ENCODE data around the gene GATB. TPM values are rescaled to one million over a fixed set of nuclear protein-coding genes. Genes with fewer than 3 reads are reported as not detected.

Gene GATB
- total and polyA plus RNA-seq, 2 donors (not counting 1 experiment from before 2014, with no cell fraction given), result 11.6 to 19.2 TPM

DNA sequence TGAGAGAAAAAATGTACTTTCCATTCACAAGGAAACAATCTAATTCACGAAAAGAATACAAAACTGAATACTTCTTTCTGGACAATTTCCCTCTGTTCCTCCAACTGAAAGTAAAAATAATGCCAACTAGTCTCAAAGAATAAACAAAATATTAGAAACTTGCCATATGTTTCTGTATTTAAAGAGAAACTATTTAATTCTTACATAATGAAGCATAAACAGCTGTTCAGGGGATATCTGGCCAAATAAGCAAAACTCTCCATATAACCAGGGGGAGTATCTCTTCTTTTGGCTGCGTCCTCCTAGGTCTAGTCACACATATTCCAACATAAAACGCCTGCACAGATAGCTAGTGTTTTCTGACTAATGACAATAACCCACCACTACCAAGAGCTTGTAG lies 805 bp downstream of the GATB start:
- peak overlapping the region; percentile 99 for H2AFZ ChIP-seq (ENCODE audit: insufficient read depth, low read depth, low read length, poor library complexity, severe bottlenecking)
- Mint-ChIP-seq H3K9me3 (ENCODE audit: insufficient read depth) (no peaks in the 10 kb centered on the region), H3K4me1 (peaks cover 17% of the 10 kb centered on the region), H3K4me3 (peak overlapping the region; percentile 98), H3K27ac (no peak overlapping the region), H3K27me3 (peaks cover 5% of the 10 kb centered on the region)
- H3K4me3 ChIP-seq (ENCODE audit: control extremely low read depth in 1 of 5, extremely low read depth in 1 of 5, insufficient read depth in 1 of 5, low read depth in 2 of 5, low read length in 4 of 5), result peak overlapping the region; percentile 77 to 97 (median 83)
- no peaks in the 10 kb centered on the region for H3K79me2 ChIP-seq (ENCODE audit: control insufficient read depth, insufficient read depth, low read length)
- no peak for ATAC-seq (ENCODE audit: low read depth)
- POLR2A ChIA-PET, result no interaction called here
- H3K27ac ChIP-seq (ENCODE audit: low read length in 2 of 2), result no peak overlapping the region
- CTCF ChIA-PET, result interaction anchor here (1.5 kb wide), 1 partner anchor 661 kb away, joined by 5 read pairs; no protein-coding TSS in a partner anchor
- H3K9ac ChIP-seq (ENCODE audit: low read length), result peak overlapping the region; percentile 93
- intact Hi-C loops (cut with micrococcal nuclease), result no loop called here
- H3K4me2 ChIP-seq (replicated peaks; ENCODE audit: low read depth, low read length, poor library complexity, severe bottlenecking), result peak overlapping the region; percentile 86
- 17% methylated on average over 2 of the region's 3 CpGs for WGBS (ENCODE audit: insufficient coverage)
- H3K9me3 ChIP-seq (ENCODE audit: control extremely low read depth in 1 of 3, control insufficient read depth in 2 of 3, insufficient read depth in 1 of 3, low read length in 2 of 3), result no peaks in the 10 kb centered on the region
- no peaks in the 10 kb centered on the region for H4K20me1 ChIP-seq (ENCODE audit: control insufficient read depth, insufficient read depth, low read length, poor library complexity, severe bottlenecking)
- no peak for DNase-seq
- H3K27me3 ChIP-seq (replicated peaks in 1 of 4; ENCODE audit: control extremely low read depth in 1 of 4, control insufficient read depth in 3 of 4, insufficient read depth in 4 of 4, low read length in 3 of 4), result no peaks in the 10 kb centered on the region
- H3K36me3 ChIP-seq (replicated peaks in 1 of 2; ENCODE audit: control extremely low read depth in 1 of 2, control insufficient read depth in 1 of 2, extremely low read depth in 1 of 2, insufficient read depth in 2 of 2, low read length in 1 of 2), result peaks cover 9 to 15% of the 10 kb centered on the region in 2 experiments
- TF ChIP-seq, protein P1, sequence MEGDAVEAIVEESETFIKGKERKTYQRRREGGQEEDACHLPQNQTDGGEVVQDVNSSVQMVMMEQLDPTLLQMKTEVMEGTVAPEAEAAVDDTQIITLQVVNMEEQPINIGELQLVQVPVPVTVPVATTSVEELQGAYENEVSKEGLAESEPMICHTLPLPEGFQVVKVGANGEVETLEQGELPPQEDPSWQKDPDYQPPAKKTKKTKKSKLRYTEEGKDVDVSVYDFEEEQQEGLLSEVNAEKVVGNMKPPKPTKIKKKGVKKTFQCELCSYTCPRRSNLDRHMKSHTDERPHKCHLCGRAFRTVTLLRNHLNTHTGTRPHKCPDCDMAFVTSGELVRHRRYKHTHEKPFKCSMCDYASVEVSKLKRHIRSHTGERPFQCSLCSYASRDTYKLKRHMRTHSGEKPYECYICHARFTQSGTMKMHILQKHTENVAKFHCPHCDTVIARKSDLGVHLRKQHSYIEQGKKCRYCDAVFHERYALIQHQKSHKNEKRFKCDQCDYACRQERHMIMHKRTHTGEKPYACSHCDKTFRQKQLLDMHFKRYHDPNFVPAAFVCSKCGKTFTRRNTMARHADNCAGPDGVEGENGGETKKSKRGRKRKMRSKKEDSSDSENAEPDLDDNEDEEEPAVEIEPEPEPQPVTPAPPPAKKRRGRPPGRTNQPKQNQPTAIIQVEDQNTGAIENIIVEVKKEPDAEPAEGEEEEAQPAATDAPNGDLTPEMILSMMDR (IDR thresholded peaks at IDR 0.05), result no peak
- TF ChIP-seq EZH2 (IDR thresholded peaks at IDR 0.05; ENCODE audit: borderline replicate concordance, insufficient read depth, low read depth, low read length, poor library complexity, severe bottlenecking), result no peak
- peaks cover 11 to 13% of the 10 kb centered on the region in 2 donors for H3K4me1 ChIP-seq (ENCODE audit: control insufficient read depth in 2 of 2, insufficient read depth in 2 of 2, low read length in 2 of 2)

DNA sequence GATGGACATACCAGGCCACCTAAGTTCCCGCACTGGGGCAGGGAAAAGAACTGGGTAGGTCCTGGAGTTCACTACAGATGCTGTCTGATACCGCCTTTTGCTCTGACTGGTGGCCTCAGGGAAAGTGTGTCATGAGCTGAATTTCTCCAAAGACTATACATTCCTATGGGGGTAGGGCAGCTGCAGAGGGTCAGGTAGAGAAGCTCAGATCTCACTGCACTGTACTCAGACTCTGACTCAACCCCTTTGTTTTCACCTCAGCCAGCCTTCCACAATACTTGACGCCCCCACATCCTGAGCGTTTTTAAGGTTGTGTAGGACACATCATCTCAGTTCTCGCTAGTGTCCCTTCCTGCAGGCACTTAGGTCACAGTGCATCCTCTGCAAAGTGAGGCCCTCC lies 7.8 kb downstream of the GATB start:
- intact Hi-C loops (cut with micrococcal nuclease), result no loop called here
- ChIA-PET CTCF (no interaction called here), POLR2A (no interaction called here)
- Histone ChIP-seq H4K20me1 (ENCODE audit: control insufficient read depth, insufficient read depth, low read length, poor library complexity, severe bottlenecking) (no peaks in the 10 kb centered on the region), H3K9ac (ENCODE audit: low read length) (no peak overlapping the region), H3K36me3 (replicated peaks in 1 of 2; ENCODE audit: control extremely low read depth in 1 of 2, control insufficient read depth in 1 of 2, extremely low read depth in 1 of 2, insufficient read depth in 2 of 2, low read length in 1 of 2) (peaks cover 13 to 32% of the 10 kb centered on the region in 2 experiments), H3K79me2 (ENCODE audit: control insufficient read depth, insufficient read depth, low read length) (no peaks in the 10 kb centered on the region), H3K4me2 (replicated peaks; ENCODE audit: low read depth, low read length, poor library complexity, severe bottlenecking) (no peak overlapping the region), H3K9me3 (ENCODE audit: control extremely low read depth in 1 of 3, control insufficient read depth in 2 of 3, insufficient read depth in 1 of 3, low read length in 2 of 3) (no peaks in the 10 kb centered on the region), H3K4me3 (ENCODE audit: control extremely low read depth in 1 of 5, extremely low read depth in 1 of 5, insufficient read depth in 1 of 5, low read depth in 2 of 5, low read length in 4 of 5) (no peak overlapping the region), H2AFZ (ENCODE audit: insufficient read depth, low read depth, low read length, poor library complexity, severe bottlenecking) (no peak overlapping the region), H3K27ac (ENCODE audit: low read length in 2 of 2) (no peak overlapping the region), H3K27me3 (replicated peaks in 1 of 4; ENCODE audit: control extremely low read depth in 1 of 4, control insufficient read depth in 3 of 4, insufficient read depth in 4 of 4, low read length in 3 of 4) (no peaks in the 10 kb centered on the region), H3K4me1 (ENCODE audit: control insufficient read depth in 2 of 2, insufficient read depth in 2 of 2, low read length in 2 of 2) (no peaks in the 10 kb centered on the region)
- no peaks in the 10 kb centered on the region for H3K4me1 Mint-ChIP-seq
- H3K4me3 Mint-ChIP-seq, result no peak overlapping the region
- H3K9me3 Mint-ChIP-seq (ENCODE audit: insufficient read depth), result no peaks in the 10 kb centered on the region
- no peak overlapping the region for H3K27ac Mint-ChIP-seq
- no peak for TF ChIP-seq EZH2 (IDR thresholded peaks at IDR 0.05; ENCODE audit: borderline replicate concordance, insufficient read depth, low read depth, low read length, poor library complexity, severe bottlenecking)
- TF ChIP-seq, protein P1 (IDR thresholded peaks at IDR 0.05), result no peak
- 91% methylated on average over 4 of the region's 5 CpGs for WGBS (ENCODE audit: insufficient coverage)
- no peaks in the 10 kb centered on the region for H3K27me3 Mint-ChIP-seq
- no peak for DNase-seq
- ATAC-seq (ENCODE audit: low read depth), result no peak
